Measurements from ENCODE around the gene PPP2R5A.

- no peak for TF ChIP-seq POLR2A (IDR thresholded peaks at IDR 0.05; ENCODE audit: low read length)
- no peak for TF ChIP-seq GATA1 (IDR thresholded peaks at IDR 0.05; ENCODE audit: low read depth, low read length)
Measured at GRCh38 chr1:212283741-212284140, 1.5 kb upstream of the PPP2R5A start.
